Thyroid gland (tissue), 4 donors: ENCODE data around the gene ACP6. TPM values are rescaled to one million over a fixed set of nuclear protein-coding genes. Genes with fewer than 3 reads are reported as not detected.

Experiments used
- DNase-seq, 2 donors: peaks; one replicate each; pipeline ENCODE4 v3.0.0-alpha.2; 2019
- H3K27ac ChIP-seq, 3 donors: fragments of 200-600 bp; sonication (generic); 1 replicate in 2 of 3; 2 replicates in 1 of 3; pipeline ENCODE4 v1.5.1; 2016 to 2019; ENCODE audit warnings: mild to moderate bottlenecking in 1 of 3, moderate library complexity in 1 of 3
- H3K27me3 ChIP-seq: fragments of 200-600 bp; sonication (generic); one replicate; pipeline ENCODE4 v1.5.1; 2019
- H3K36me3 ChIP-seq, 2 donors: fragments of 200-600 bp; sonication (generic); one replicate each; pipeline ENCODE4 v1.5.1; 2016 to 2019
- H3K4me1 ChIP-seq, 2 donors: fragments of 200-600 bp; sonication (generic); one replicate each; pipeline ENCODE4 v1.5.1; 2017 to 2019
- H3K4me3 ChIP-seq, 3 donors: fragments of 200-600 bp; sonication (generic); replicated peaks in 1 of 3; 1 replicate in 2 of 3; 2 replicates in 1 of 3; pipeline ENCODE4 v1.5.1; 2016; ENCODE audit warnings: mild to moderate bottlenecking in 1 of 3
- H3K9me3 ChIP-seq: fragments of 200-600 bp; sonication (generic); one replicate; pipeline ENCODE4 v1.5.1; 2017
- POLR2A ChIP-seq, 2 donors: fragments of 450-650 bp; IDR thresholded peaks; one replicate each; pipeline ENCODE4 v1.6.1; 2017; ENCODE audit warnings: antibody characterized with exemption in 2 of 2, mild to moderate bottlenecking in 2 of 2, moderate library complexity in 1 of 2
- WGBS, 2 donors: methylation state at CpG; one replicate each; pipeline ENCODE4 v1.1.5; 2017; 5-methylcytosine and 5-hydroxymethylcytosine counted together
- intact Hi-C: fragments of 100-400 bp; cut with DNase I; formaldehyde crosslinking; loops from one replicate; pipeline ENCODE4 v1.15.1; 2023
- small RNA-seq: library from RNA; depleted of rRNA; stranded (forward); fragments of <200 nt; gene quantifications from one replicate; pipeline ENCODE3, GENCODE V24; 2016
- total RNA-seq, 4 donors: library from RNA; depleted of rRNA; stranded (reverse); fragments of >200 nt; gene quantifications; one replicate each; pipeline ENCODE4 v1.2.3, GENCODE V29; 2016
- TF ChIP-seq, protein P1 (sequence below), 6 experiments: fragments of 200-600 bp in 3 of 6; fragments of 450-650 bp in 3 of 6; sonication (generic) in 3 of 6; IDR thresholded peaks; one replicate each; pipeline ENCODE4 v1.5.1; 2016 to 2019; ENCODE audit warnings: antibody characterized with exemption in 6 of 6, mild to moderate bottlenecking in 2 of 6, inconsistent platforms in 1 of 6, moderate library complexity in 1 of 6

The ACP6 gene
- total RNA-seq, 4 donors from 2014 or later: 28.9 to 36.0 (median 31.5) TPM

DNA sequence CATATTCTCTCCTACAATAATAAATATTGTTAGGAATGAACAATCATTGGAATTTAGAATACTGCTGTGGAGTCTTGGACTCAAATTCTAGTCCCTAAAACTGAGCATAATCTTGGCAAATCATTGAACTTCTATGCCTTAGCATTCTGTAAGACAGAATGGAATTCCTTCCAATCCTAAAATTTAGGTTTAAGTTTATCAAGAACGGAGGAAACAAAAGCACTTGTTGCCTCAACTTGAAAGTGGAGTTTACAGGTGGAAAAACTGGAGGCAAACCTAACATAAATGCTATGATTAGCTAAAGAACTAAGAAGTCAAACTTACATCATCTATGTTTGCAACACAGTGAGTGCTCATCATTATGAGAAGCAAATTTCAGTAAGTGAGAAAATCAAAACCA, 73.3 kb downstream of the ACP6 start:
- Histone ChIP-seq H3K27ac (no peak overlapping the region), H3K27me3 (no peaks in the 10 kb centered on the region), H3K36me3 (no peaks in the 10 kb centered on the region), H3K4me1 (peaks cover 10 to 16% of the 10 kb centered on the region in 2 donors), H3K4me3 (no peak overlapping the region), H3K9me3 (no peaks in the 10 kb centered on the region)
- TF ChIP-seq POLR2A (IDR thresholded peaks at IDR 0.05): no peak
- TF ChIP-seq, protein P1, sequence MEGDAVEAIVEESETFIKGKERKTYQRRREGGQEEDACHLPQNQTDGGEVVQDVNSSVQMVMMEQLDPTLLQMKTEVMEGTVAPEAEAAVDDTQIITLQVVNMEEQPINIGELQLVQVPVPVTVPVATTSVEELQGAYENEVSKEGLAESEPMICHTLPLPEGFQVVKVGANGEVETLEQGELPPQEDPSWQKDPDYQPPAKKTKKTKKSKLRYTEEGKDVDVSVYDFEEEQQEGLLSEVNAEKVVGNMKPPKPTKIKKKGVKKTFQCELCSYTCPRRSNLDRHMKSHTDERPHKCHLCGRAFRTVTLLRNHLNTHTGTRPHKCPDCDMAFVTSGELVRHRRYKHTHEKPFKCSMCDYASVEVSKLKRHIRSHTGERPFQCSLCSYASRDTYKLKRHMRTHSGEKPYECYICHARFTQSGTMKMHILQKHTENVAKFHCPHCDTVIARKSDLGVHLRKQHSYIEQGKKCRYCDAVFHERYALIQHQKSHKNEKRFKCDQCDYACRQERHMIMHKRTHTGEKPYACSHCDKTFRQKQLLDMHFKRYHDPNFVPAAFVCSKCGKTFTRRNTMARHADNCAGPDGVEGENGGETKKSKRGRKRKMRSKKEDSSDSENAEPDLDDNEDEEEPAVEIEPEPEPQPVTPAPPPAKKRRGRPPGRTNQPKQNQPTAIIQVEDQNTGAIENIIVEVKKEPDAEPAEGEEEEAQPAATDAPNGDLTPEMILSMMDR (IDR thresholded peaks at IDR 0.05): no peak
- WGBS, 2 donors: 95 to 98% methylated on average over 1 of the region's 1 CpG
- no peak for DNase-seq
- intact Hi-C loops: no loop called here

Small RNAs within 50 kb of the gene (small RNA-seq; reads per million reads assigned to genes)
- gene RN7SL261P: not detected

Other genes with a start within 250 kb of the ACP6 start
- 10 to 100 TPM; 13.2 to 32.5 (median 19.8) TPM for gene BCL9, start 129.0 kb downstream of the ACP6 start, total RNA-seq
- gene GJA5, start 90.1 kb upstream of the ACP6 start, total RNA-seq: 1 to 10 TPM; 3.6 to 5.7 (median 4.3) TPM
- gene GJA8, start 232.3 kb upstream of the ACP6 start, total RNA-seq: not detected